Measurements from ENCODE around the gene ALAS1.

Gene ALAS1

DNA sequence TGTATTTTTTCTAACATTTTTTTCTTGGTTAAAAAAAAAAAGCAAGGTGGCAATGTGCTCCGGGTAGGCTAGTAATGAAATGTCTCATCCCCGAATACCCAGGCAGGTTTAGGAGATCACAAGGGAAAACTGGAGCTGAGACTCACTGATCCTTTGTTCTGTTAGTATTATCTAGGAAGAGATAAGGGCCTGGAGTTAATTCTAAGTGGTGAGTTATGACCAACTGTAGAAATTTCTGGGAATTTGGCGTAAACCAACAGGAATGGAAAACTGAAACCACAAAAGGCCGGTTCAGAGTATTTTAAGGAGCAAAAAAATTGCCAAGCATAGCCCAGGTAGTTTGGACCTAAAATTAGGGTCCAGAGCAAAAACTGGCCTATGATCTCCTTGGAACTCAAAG lies 60.0 kb downstream of the ALAS1 start:
- no peak for DNase-seq

DNA sequence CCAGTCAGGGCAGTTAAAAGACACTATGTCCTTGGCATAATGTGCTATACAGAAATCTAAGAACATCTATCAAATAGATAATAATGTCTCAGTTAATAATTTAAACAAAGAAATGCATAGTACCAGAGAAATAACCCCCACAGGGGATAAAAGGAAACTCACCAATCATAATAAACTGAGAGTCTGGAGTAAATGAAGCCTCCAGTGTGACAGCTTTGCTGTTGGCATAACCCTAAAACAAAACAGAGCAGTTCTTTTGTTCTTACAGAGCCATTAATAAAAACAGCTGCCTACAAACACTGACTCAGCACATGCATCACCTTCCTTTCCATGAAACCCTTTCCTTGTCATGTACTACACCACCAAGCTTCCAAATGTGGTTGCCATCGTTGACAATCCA lies 61.1 kb downstream of the ALAS1 start:
- no peak for DNase-seq

GRCh38 chr3:52259448-52259847 lies 61.5 kb downstream of the ALAS1 start:
- no peak for DNase-seq

- no peak for DNase-seq
These were observed 64.5 kb downstream of the ALAS1 start for GRCh38 chr3:52262447-52262846.
